Measurements from ENCODE around the gene KANK2. TPM values are rescaled to one million over a fixed set of nuclear protein-coding genes. Genes with fewer than 3 reads are reported as not detected.

The KANK2 gene
- total and polyA plus RNA-seq, 2 of the 13 experiments (the other 11 are each of a cell fraction or from before 2014, with no cell fraction given) = 5.7 to 12.9 TPM

- TF ChIP-seq DZIP1 (CRISPR knock-in tag; IDR thresholded peaks at IDR 0.05) = no peak
- TF ChIP-seq HNF4A (CRISPR knock-in tag; IDR thresholded peaks at IDR 0.05) = peak; percentile 46
- peak; percentile 62 for TF ChIP-seq BCL3 (CRISPR knock-in tag; IDR thresholded peaks at IDR 0.05)
- TF ChIP-seq PHF20 (CRISPR knock-in tag; IDR thresholded peaks at IDR 0.05) = no peak
- TF ChIP-seq ZNF891 (CRISPR knock-in tag; IDR thresholded peaks at IDR 0.05) = no peak
- peak; percentile 58; the same call in 1 of the 2 replicates for TF ChIP-seq KDM2A (CRISPR knock-in tag; IDR thresholded peaks at IDR 0.05; ENCODE audit: borderline replicate concordance, low read depth)
- peak; percentile 81 for TF ChIP-seq HNRNPK (IDR thresholded peaks at IDR 0.05; ENCODE audit: low read depth, low read length, poor library complexity, severe bottlenecking)
- TF ChIP-seq ZNF672 (CRISPR knock-in tag; IDR thresholded peaks at IDR 0.05) = no peak
- TF ChIP-seq HOXD1 (CRISPR knock-in tag; IDR thresholded peaks at IDR 0.05) = no peak
- TF ChIP-seq MAFK (conservative IDR thresholded peaks at IDR 0.05 in 1 of 2, IDR thresholded peaks at IDR 0.05 in 1 of 2; ENCODE audit: low read length in 2 of 2) = no peak
- peak; percentile 70; the same call in 1 of the 2 replicates for TF ChIP-seq ZNF746 (CRISPR knock-in tag; IDR thresholded peaks at IDR 0.05)
- peak; percentile 64; the same call in 1 of the 2 replicates for TF ChIP-seq ZGPAT (CRISPR knock-in tag; IDR thresholded peaks at IDR 0.05)
- TF ChIP-seq ARNT2 (CRISPR knock-in tag; IDR thresholded peaks at IDR 0.05; ENCODE audit: low read depth) = peak; percentile 43
- TF ChIP-seq MLX (CRISPR knock-in tag; IDR thresholded peaks at IDR 0.05) = 0 out of 2 replicates have a peak, but pooled peaks have one; percentile 27
- TF ChIP-seq ZNF580 (CRISPR knock-in tag; IDR thresholded peaks at IDR 0.05; ENCODE audit: borderline replicate concordance, low read depth) = peak; percentile 50; the same call in 1 of the 2 replicates
- TF ChIP-seq ZNF546 (CRISPR knock-in tag; conservative IDR thresholded peaks at IDR 0.05) = 0 out of 2 replicates have a peak, but pooled peaks have one; percentile 72
- TF ChIP-seq ZBTB10 (CRISPR knock-in tag; IDR thresholded peaks at IDR 0.05; ENCODE audit: borderline replicate concordance) = peak; percentile 54; the same call in 1 of the 2 replicates
- no peak for TF ChIP-seq ZFP36 (IDR thresholded peaks at IDR 0.05; ENCODE audit: borderline replicate concordance, low read depth, low read length, partially characterized antibody)
- TF ChIP-seq SETDB1 (CRISPR knock-in tag; IDR thresholded peaks at IDR 0.05; ENCODE audit: borderline replicate concordance) = no peak
These were observed 54.7 kb downstream of the KANK2 start (continued) for GRCh38 chr19:11142528-11143171.

Data from HepG2 (cell line).